GM23248 (cell line): ENCODE results near the gene COL15A1. TPM values are rescaled to one million over a fixed set of nuclear protein-coding genes. Genes with fewer than 3 reads are reported as not detected.
"Not testable (repeated sequence)": the region's sequence is repeated elsewhere in the genome, so short reads cannot be mapped to it uniquely, and the experiment has no call there.

Source experiments
- DNase-seq: peaks from one replicate; pipeline ENCODE4 v3.0.0-alpha.2; 2015
- H2AFZ ChIP-seq: fragments of 200-600 bp; sonication (generic); 2 replicates; pipeline ENCODE4 v1.6.1; 2016; ENCODE audit warnings: antibody characterized with exemption
- H3F3A ChIP-seq: fragments of 200-600 bp; sonication (generic); 2 replicates; pipeline ENCODE4 v1.6.1; 2016; ENCODE audit warnings: mild to moderate bottlenecking, antibody characterized with exemption, mixed run types; ENCODE audit not compliant: insufficient read depth
- H3K27ac ChIP-seq: fragments of 200-600 bp; sonication (generic); 2 replicates; pipeline ENCODE4 v1.5.1; 2016; ENCODE audit warnings: mild to moderate bottlenecking
- H3K27me3 ChIP-seq: fragments of 200-600 bp; sonication (generic); replicated peaks from 2 replicates; pipeline ENCODE4 v1.6.1; 2016; ENCODE audit warnings: mild to moderate bottlenecking; ENCODE audit not compliant: insufficient read depth
- H3K36me3 ChIP-seq: fragments of 200-600 bp; sonication (generic); 2 replicates; pipeline ENCODE4 v1.6.1; 2016; ENCODE audit warnings: low read depth, mild to moderate bottlenecking
- H3K4me1 ChIP-seq: fragments of 200-600 bp; sonication (generic); 2 replicates; pipeline ENCODE4 v1.6.1; 2016; ENCODE audit warnings: mild to moderate bottlenecking; ENCODE audit not compliant: insufficient read depth
- H3K4me2 ChIP-seq: fragments of 200-600 bp; sonication (generic); one replicate; pipeline ENCODE4 v1.6.1; 2016; ENCODE audit warnings: mild to moderate bottlenecking; ENCODE audit not compliant: unreplicated experiment
- H3K4me3 ChIP-seq: fragments of 200-600 bp; sonication (generic); 2 replicates; pipeline ENCODE4 v1.5.1; 2016; ENCODE audit warnings: mild to moderate bottlenecking
- H3K79me2 ChIP-seq: fragments of 200-600 bp; sonication (generic); 2 replicates; pipeline ENCODE4 v1.6.1; 2016; ENCODE audit warnings: mild to moderate bottlenecking; ENCODE audit not compliant: insufficient read depth
- H3K9ac ChIP-seq: fragments of 200-600 bp; sonication (generic); 2 replicates; pipeline ENCODE4 v1.6.1; 2016; ENCODE audit warnings: mild to moderate bottlenecking
- H3K9me2 ChIP-seq: fragments of 200-600 bp; sonication (generic); 2 replicates; pipeline ENCODE4 v1.6.1; 2016; ENCODE audit warnings: mixed run types, mild to moderate bottlenecking, moderate library complexity; ENCODE audit not compliant: insufficient read depth
- H3K9me3 ChIP-seq: fragments of 200-600 bp; sonication (generic); one replicate; pipeline ENCODE4 v1.6.1; 2017; ENCODE audit warnings: low read depth
- H4K20me1 ChIP-seq: fragments of 200-600 bp; sonication (generic); 2 replicates; pipeline ENCODE4 v1.6.0; 2016; ENCODE audit not compliant: insufficient read depth
- EZH2 ChIP-seq: fragments of 200-600 bp; sonication (generic); IDR thresholded peaks from 2 replicates; pipeline ENCODE4 v1.6.1; 2018; ENCODE audit warnings: antibody characterized with exemption, mild to moderate bottlenecking; ENCODE audit not compliant: insufficient read depth, poor library complexity, severe bottlenecking
- EZH2phosphoT487 ChIP-seq: fragments of 200-600 bp; sonication (generic); IDR thresholded peaks from 2 replicates; pipeline ENCODE4 v1.6.1; 2018; ENCODE audit warnings: antibody characterized with exemption, moderate library complexity, mild to moderate bottlenecking, low read depth; ENCODE audit not compliant: insufficient read depth
- WGBS, 2 experiments: methylation state at CpG; one replicate each; pipeline ENCODE4 v1.1.6; 2015 to 2017; ENCODE audit warnings: low lambda C conversion rate in 2 of 2, low coverage in 1 of 2; ENCODE audit errors: missing lambda C conversion rate in 2 of 2; 5-methylcytosine and 5-hydroxymethylcytosine counted together
- in situ Hi-C: fragments of 300-500 bp; cut with MboI; formaldehyde crosslinking; loops from 2 replicates; pipeline ENCODE4 v1.15.0; 2020
- polyA plus RNA-seq: library from polyadenylated mRNA; unstranded; fragments of >200 nt; fragmentation: Nextera tagmentation; extraction: Ambion mirVana; gene quantifications from 2 replicates; pipeline ENCODE4 v1.2.1, GENCODE V29; 2016
- total RNA-seq: library from RNA; depleted of rRNA; stranded (reverse); fragments of >200 nt; shearing (Covaris generic); gene quantifications from 2 replicates; pipeline ENCODE4 v1.2.3, GENCODE V29; 2014

The COL15A1 gene
- total and polyA plus RNA-seq, 2 experiments from 2014 or later = 9.7 to 16.8 TPM

GRCh38 chr9:99006511-99006910 lies 62.8 kb downstream of the COL15A1 start:
- no peak for TF ChIP-seq EZH2
- TF ChIP-seq EZH2phosphoT487 = no peak
- 68 to 95% methylated on average over 1 of the region's 1 CpG for WGBS, 2 experiments
- Histone ChIP-seq H4K20me1 (no peaks in the 10 kb centered on the region), H3K4me3 (no peak overlapping the region), H3K9me2 (no peaks in the 10 kb centered on the region), H2AFZ (no peak overlapping the region), H3K4me1 (no peaks in the 10 kb centered on the region), H3K36me3 (0 out of 2 replicates have a peak, but pooled peaks cover 5% of the 10 kb centered on the region), H3K27me3 (no peaks in the 10 kb centered on the region), H3K9me3 (no peaks in the 10 kb centered on the region), H3K4me2 (no peak overlapping the region), H3K9ac (no peak overlapping the region), H3K79me2 (no peaks in the 10 kb centered on the region), H3F3A (no peaks in the 10 kb centered on the region), H3K27ac (no peak overlapping the region)
- in situ Hi-C loops = loop anchor here (25.0 kb wide), 1 partner anchor 131 kb away; no protein-coding TSS in a partner anchor
- no peak for DNase-seq

GRCh38 chr9:99006979-99007378 lies 63.3 kb downstream of the COL15A1 start:
- H3K79me2 ChIP-seq = no peaks in the 10 kb centered on the region
- no peaks in the 10 kb centered on the region for H3K4me1 ChIP-seq
- no peak overlapping the region for H2AFZ ChIP-seq
- H3K9me3 ChIP-seq = no peaks in the 10 kb centered on the region
- H3K27me3 ChIP-seq = no peaks in the 10 kb centered on the region
- no peaks in the 10 kb centered on the region for H4K20me1 ChIP-seq
- H3K4me3 ChIP-seq = no peak overlapping the region
- H3K9ac ChIP-seq = no peak overlapping the region
- H3K9me2 ChIP-seq = no peaks in the 10 kb centered on the region
- H3F3A ChIP-seq = no peaks in the 10 kb centered on the region
- WGBS, 2 experiments = 77 to 78% methylated on average over 2 of the region's 2 CpGs
- in situ Hi-C loops = loop anchor here (25.0 kb wide), 1 partner anchor 130 kb away; no protein-coding TSS in a partner anchor
- H3K36me3 ChIP-seq = 0 out of 2 replicates have a peak, but pooled peaks cover 5% of the 10 kb centered on the region
- no peak for TF ChIP-seq EZH2phosphoT487
- no peak for TF ChIP-seq EZH2
- no peak for DNase-seq
- H3K4me2 ChIP-seq = no peak overlapping the region
- no peak overlapping the region for H3K27ac ChIP-seq

- no peaks in the 10 kb centered on the region for H4K20me1 ChIP-seq
- no peak overlapping the region for H3K9ac ChIP-seq
- no peaks in the 10 kb centered on the region for H3K9me2 ChIP-seq
- H3K9me3 ChIP-seq = no peaks in the 10 kb centered on the region
- no peak overlapping the region for H2AFZ ChIP-seq
- no peak for DNase-seq
- H3K36me3 ChIP-seq = 0 out of 2 replicates have a peak, but pooled peaks cover 5% of the 10 kb centered on the region
- no peaks in the 10 kb centered on the region for H3F3A ChIP-seq
- H3K27me3 ChIP-seq = no peaks in the 10 kb centered on the region
- H3K4me1 ChIP-seq = no peaks in the 10 kb centered on the region
- in situ Hi-C loops = loop anchor here (25.0 kb wide), 1 partner anchor 129 kb away; no protein-coding TSS in a partner anchor
- TF ChIP-seq EZH2phosphoT487 = no peak
- TF ChIP-seq EZH2 = no peak
- H3K4me2 ChIP-seq = no peak overlapping the region
- no peak overlapping the region for H3K27ac ChIP-seq
- no peak overlapping the region for H3K4me3 ChIP-seq
- H3K79me2 ChIP-seq = no peaks in the 10 kb centered on the region
Measured at GRCh38 chr9:99008203-99008602, 64.5 kb downstream of the COL15A1 start.

- WGBS, 2 experiments = 71 to 75% methylated on average over 8 of the region's 8 CpGs
- H4K20me1 ChIP-seq, DNase-seq, H3K4me2 ChIP-seq, H3K27ac ChIP-seq, H3K27me3 ChIP-seq, H3K9ac ChIP-seq, H3K79me2 ChIP-seq, H3K36me3 ChIP-seq, H3K4me1 ChIP-seq, H3K4me3 ChIP-seq, H3K9me3 ChIP-seq, H3F3A ChIP-seq, H3K9me2 ChIP-seq, H2AFZ ChIP-seq: not testable (repeated sequence)
- in situ Hi-C loops = loop anchor here (25.0 kb wide), 1 partner anchor 127 kb away; no protein-coding TSS in a partner anchor
Measured at GRCh38 chr9:99010393-99010792, 66.7 kb downstream of the COL15A1 start.

GRCh38 chr9:99011161-99011709 lies 67.5 kb downstream of the COL15A1 start:
- Histone ChIP-seq H3K9me2 (no peaks in the 10 kb centered on the region), H2AFZ (no peak overlapping the region), H3K79me2 (no peaks in the 10 kb centered on the region), H3K36me3 (0 out of 2 replicates have a peak, but pooled peaks cover 5% of the 10 kb centered on the region), H4K20me1 (no peaks in the 10 kb centered on the region), H3K4me1 (no peaks in the 10 kb centered on the region), H3K9ac (no peak overlapping the region), H3K4me2 (no peak overlapping the region), H3K27me3 (no peaks in the 10 kb centered on the region), H3K4me3 (no peak overlapping the region), H3K27ac (no peak overlapping the region), H3K9me3 (no peaks in the 10 kb centered on the region), H3F3A (no peaks in the 10 kb centered on the region)
- DNase-seq = peak; percentile 51
- in situ Hi-C loops = loop anchor here (25.0 kb wide), 1 partner anchor 126 kb away; no protein-coding TSS in a partner anchor
- TF ChIP-seq EZH2phosphoT487 (no peak), EZH2 (no peak)
